Esophagus squamous epithelium (tissue), 4 donors: ENCODE results near the gene PLEKHA6.
A peak's percentile ranks its signal among the peaks of the same experiment; 100 is the strongest.

Source experiments
- CTCF ChIP-seq, 6 experiments: fragments of 450-650 bp in 4 of 6; fragments of 200-600 bp in 2 of 6; sonication (generic) in 2 of 6; IDR thresholded peaks; one replicate each; pipeline ENCODE4 v1.5.1; 2016 to 2019; ENCODE audit warnings: antibody characterized with exemption in 6 of 6, mild to moderate bottlenecking in 4 of 6, moderate library complexity in 4 of 6
- POLR2A ChIP-seq, 4 donors: fragments of 450-650 bp; IDR thresholded peaks; one replicate each; pipeline ENCODE4 v1.6.1; 2017; ENCODE audit warnings: antibody characterized with exemption in 4 of 4, mild to moderate bottlenecking in 4 of 4, moderate library complexity in 3 of 4

- TF ChIP-seq CTCF (IDR thresholded peaks at IDR 0.05) = peak in 4 of 6 experiments; percentile 9 to 57 (median 26)
- no peak for TF ChIP-seq POLR2A (IDR thresholded peaks at IDR 0.05)
These were observed 7.0 kb upstream of the PLEKHA6 start for GRCh38 chr1:204366759-204367158.
